SH-SY5Y (cell line): ENCODE data around the gene CUBN.

ENCODE experiments used
- GATA2 ChIP-seq: IDR thresholded peaks from 2 replicates; pipeline ENCODE4 v1.6.1; 2011; ENCODE audit warnings: mild to moderate bottlenecking, low read depth, low read length
- GATA3 ChIP-seq: IDR thresholded peaks from 2 replicates; pipeline ENCODE4 v1.6.1; 2011; ENCODE audit warnings: low read depth, mild to moderate bottlenecking, low read length, moderate library complexity

GRCh38 chr10:17024461-17024860, 105.2 kb downstream of the CUBN start:
- TF ChIP-seq GATA2, result no peak
- TF ChIP-seq GATA3, result no peak
